Activated T-cell treated with anti-CD3 and anti-CD28 coated beads for 4 hours (primary cell): ENCODE data around the gene CFAP61.
"Not testable (repeated sequence)": the region's sequence is repeated elsewhere in the genome, so short reads cannot be mapped to it uniquely, and the experiment has no call there.

Source experiments
- DNase-seq: peaks from one replicate; pipeline ENCODE4 v3.0.0-alpha.2; 2020

Gene CFAP61, protein sequence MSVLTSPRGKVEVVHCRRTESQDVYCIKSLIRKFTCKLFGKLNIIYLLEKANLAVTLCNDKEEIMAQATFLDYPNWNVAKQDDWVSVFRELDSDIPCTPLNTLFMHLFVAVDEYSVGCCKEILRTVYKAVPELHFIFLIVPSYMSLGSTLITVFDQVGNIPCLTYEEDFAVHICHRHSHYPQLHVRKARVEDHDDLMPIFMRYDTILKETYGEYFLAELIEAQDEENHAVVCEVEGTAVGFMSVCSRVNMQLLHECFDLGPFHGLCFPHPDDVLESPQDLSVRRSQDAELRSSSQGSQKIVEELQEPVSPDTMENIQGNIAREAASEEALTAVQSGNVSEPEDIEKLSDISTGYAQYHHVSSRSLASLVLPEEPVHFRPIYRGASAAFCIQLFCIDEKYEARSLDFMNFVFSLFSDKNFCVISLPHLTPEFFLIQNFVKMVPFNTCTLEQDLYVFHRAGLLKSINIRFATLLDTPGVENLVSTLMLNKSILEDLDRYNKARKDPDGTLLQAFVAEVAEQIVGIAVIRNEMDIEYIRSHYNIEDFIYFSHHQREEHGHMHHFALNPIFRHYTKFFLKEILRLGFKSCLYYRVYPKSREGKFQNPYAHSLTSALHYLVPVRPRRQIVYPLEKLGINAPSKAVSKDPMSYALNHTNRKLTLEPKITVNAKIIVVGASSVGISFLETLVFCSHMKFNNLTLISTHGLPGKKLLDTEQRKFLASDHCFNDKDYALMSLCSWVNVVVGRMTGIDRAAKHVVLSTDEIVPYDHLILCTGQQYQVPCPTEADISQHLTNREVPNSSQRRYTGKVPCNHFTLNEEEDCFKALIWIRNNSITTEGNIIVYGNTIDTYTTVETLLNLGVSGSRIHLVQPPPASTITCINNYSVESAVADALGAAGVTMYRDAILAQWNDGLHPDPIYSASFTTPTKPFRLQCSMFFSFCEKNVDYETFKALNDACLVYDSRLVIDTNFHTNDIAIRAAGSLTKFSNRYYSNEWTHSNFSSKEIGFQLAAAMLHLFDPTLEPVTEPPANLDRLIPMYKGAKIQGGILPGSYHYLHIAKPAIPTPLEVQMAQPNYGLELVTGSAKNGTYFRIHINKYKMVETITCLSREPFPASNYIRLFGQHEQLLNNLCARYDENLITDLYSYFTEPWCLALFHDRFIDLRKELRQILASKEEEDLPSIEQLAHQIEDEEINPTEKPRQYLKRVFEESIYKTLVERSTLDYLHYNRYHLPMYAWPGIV

DNA sequence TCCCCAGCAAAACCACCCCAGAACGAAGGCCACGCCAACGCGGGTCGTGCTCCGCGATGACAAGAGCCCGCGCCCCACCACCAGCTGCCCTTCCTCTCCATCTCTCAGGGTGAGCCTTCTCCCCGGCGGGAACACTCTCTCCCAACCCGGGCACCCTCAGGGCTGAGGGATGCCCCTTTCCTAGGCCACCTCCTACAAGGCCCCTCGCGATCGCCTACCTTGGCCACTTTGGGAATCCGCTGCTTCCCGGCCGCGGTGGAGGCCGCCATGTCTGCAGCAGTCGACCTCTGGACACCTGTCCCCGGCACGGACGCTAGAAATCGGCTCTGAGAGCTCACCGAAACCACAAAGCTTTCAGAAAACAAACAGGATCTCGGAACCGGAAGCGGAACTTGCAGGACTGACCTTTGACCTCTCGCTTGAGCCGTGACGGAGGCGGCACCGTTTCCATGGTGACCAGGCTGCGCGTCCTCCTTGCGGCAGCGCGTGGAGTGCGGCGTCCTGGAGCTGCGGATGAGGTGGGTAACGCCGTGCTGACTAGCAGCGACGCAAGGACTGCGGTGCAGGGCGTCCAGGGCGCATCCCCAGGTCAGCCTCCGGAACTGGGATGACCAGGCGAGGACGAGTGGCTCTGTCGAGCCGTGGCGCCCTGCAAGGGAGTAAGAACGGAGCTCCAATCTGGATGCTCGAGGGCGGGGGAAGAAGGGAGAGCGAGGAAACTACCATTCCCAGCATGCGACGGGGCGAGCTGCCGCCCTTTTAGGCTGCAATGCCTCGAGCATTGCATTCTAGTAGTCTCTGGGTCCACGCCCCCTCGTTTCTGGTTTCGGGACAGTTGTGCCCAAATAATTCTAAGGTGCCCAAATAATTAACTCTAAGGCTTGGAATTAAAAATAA is at the start of gene CFAP61, which contains the start of gene CRNKL1:
Gene CFAP61 (plus strand): TSS at position 459 of the 897 bp plus-strand sequence. CDS start 4,122 bp downstream, outside the sequence.
Gene CRNKL1 (minus strand): TSS at position 393 of the 897 bp plus-strand sequence. CDS start 124 bp downstream, at position 269.
- peak; percentile 97 for DNase-seq

GRCh38 chr20:20003031-20003954 is 49.0 kb upstream of the CFAP61 start:
- no peak for DNase-seq

- not testable (repeated sequence) for DNase-seq
Measured at GRCh38 chr20:20003955-20004322, 48.4 kb upstream of the CFAP61 start.

GRCh38 chr20:20005342-20005741 is 47.0 kb upstream of the CFAP61 start:
- no peak for DNase-seq

- DNase-seq: no peak
Measured at GRCh38 chr20:20009784-20010253, 42.5 kb upstream of the CFAP61 start.

- DNase-seq: no peak
Measured at GRCh38 chr20:20010639-20011500, 41.5 kb upstream of the CFAP61 start.

DNA sequence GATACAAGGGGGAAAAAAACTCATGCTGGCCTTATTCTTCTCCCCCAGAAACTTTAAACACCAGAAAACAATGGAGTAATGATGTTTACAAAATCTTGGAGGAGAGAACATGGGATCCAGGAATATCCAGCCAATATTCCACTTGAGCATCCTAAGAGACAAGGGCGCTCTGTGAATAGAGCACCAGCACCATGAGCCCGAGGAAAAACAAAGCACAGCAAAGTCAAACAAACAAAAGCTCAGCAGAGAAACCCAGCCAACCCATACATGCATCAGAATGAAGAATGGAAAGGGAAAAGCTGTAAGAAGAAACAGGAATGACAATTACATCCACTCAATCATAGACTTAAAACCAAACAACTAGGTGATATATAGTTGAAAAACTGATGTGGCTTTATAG is 39.8 kb upstream of the CFAP61 start:
- DNase-seq: no peak

DNA sequence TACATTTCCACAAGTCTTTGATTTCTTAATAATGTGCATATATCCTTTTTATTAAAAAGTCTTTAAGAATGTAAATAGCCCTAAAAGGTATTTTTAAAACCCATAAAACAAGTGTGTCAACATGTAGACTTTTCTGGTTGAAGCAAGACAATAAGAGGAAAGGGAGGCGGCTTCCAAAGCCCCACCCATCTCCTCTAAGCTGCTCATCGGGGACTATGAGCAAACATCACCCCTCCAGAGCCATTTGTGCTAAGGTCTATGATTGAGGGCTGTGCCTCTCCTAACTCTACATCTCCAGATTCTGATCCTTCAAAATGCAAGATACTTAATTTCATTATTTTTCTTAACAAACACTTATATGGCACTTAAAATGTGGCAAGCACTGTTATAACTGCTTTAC is 37.7 kb upstream of the CFAP61 start:
- no peak for DNase-seq

GRCh38 chr20:20017001-20017843 is 35.1 kb upstream of the CFAP61 start, which contains the start of gene NAA20:
NAA20 (plus strand) TSS chr20:20017362; CDS start chr20:20017397, 35 bp downstream.
- DNase-seq: peak; percentile 80

DNA sequence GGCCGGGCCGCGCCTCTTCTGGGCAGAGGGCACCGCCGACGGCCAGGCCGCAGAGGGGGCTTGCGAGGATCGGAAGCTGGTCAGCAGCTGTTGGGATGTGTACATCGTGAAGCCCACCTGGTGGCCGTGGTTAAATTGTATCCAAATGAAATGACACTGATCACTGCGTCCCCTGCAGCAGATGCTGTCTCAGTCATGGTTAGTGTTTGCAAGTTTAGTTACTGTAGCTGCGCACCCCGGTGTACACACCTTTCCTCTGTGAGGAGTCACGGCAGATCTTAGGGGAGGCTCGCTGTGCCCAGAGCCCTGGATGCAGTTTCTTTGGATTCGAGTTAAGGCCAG is 34.5 kb upstream of the CFAP61 start:
- no peak for DNase-seq

- DNase-seq: no peak
Measured at GRCh38 chr20:20018366-20018765, 34.0 kb upstream of the CFAP61 start.

GRCh38 chr20:20019123-20019522 is 33.2 kb upstream of the CFAP61 start:
- DNase-seq: no peak

GRCh38 chr20:20020908-20021307 is 31.4 kb upstream of the CFAP61 start:
- DNase-seq: no peak

DNA sequence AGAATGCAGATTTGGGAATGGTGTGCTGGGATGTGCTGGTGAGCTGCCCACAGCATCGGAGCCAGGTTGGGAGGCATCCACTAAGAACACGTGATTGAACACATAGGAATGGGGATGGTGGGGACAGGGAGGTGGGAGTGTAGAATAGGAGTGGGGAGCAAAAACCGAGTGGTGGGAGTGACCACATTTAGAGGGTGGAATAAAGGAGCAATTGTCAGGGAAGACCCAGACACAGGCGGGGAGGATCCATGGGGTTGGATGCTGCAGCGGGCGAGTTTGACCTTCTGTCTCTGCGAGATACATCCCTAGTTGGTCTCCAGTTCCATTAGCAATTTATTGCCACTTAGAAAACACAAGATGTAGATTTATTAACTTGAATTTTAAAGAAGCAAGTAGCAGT is 30.5 kb upstream of the CFAP61 start:
- DNase-seq: no peak

- DNase-seq: no peak
Measured at GRCh38 chr20:20022498-20022897, 29.8 kb upstream of the CFAP61 start.

- no peak for DNase-seq
Measured at GRCh38 chr20:20023395-20023794, 28.9 kb upstream of the CFAP61 start.

GRCh38 chr20:20024942-20025341 is 27.4 kb upstream of the CFAP61 start:
- DNase-seq: no peak

DNA sequence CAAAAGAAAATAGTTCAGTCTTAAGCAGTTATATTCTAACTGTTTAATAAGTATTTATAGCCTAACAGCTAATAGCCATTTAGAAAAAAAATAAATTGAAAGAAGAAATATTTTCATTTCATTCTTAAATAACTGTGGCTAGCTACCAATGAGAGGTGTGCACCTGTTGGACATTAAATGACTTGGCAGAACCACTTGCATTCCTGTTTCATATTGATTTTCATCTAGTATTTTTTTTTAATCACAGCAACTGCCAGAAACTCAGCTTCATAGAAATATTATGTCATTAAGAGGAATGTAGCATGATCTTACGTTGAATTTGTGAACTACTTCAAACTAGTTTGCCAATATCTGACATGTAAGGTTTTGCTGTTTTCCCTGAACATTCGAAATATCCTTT is 25.0 kb upstream of the CFAP61 start:
- no peak for DNase-seq

- DNase-seq: no peak
Measured at GRCh38 chr20:20031790-20032189, 20.5 kb upstream of the CFAP61 start.
